Activated CD8-positive, alpha-beta T cell treated with anti-CD3 and anti-CD28 coated beads for 36 hours (primary cell): ENCODE data around the gene EID3. TPM values are rescaled to one million over a fixed set of nuclear protein-coding genes. Genes with fewer than 3 reads are reported as not detected.
"Not testable (repeated sequence)": the region's sequence is repeated elsewhere in the genome, so short reads cannot be mapped to it uniquely, and the experiment has no call there.

Source experiments
- ATAC-seq: fragments of 200-7000 bp; cut with Tn5 transposase; one replicate; pipeline ENCODE4 v1.10.0; 2021; ENCODE audit warnings: mild to moderate bottlenecking, moderate library complexity
- CTCF ChIA-PET: fragments of 350-600 bp; sonication (Branson Sonifier 250); formaldehyde crosslinking; loops from one replicate; lab custom pipeline; 2021; ENCODE audit warnings: antibody characterized with exemption; lab: Charles Lee
- POLR2A ChIA-PET: fragments of 350-600 bp; sonication (Branson Sonifier 250); formaldehyde crosslinking; loops from one replicate; lab custom pipeline; 2021; ENCODE audit warnings: antibody characterized with exemption; lab: Charles Lee
- DNase-seq: peaks from one replicate; pipeline ENCODE4 v3.0.0-alpha.2; 2020
- H3K27ac Mint-ChIP-seq: one replicate; pipeline ENCODE4 v1.8.0; 2021; ENCODE audit warnings: mild to moderate bottlenecking, mixed read lengths
- H3K27me3 Mint-ChIP-seq: one replicate; pipeline ENCODE4 v1.8.0; 2021; ENCODE audit warnings: mixed read lengths
- H3K36me3 Mint-ChIP-seq: one replicate; pipeline ENCODE4 v1.8.0; 2021; ENCODE audit warnings: low read depth, mixed read lengths
- H3K4me1 Mint-ChIP-seq: one replicate; pipeline ENCODE4 v1.8.0; 2021; ENCODE audit warnings: low read depth, mixed read lengths
- H3K4me3 Mint-ChIP-seq: one replicate; pipeline ENCODE4 v1.8.0; 2021; ENCODE audit warnings: mild to moderate bottlenecking, moderate library complexity, mixed read lengths
- H3K9me3 Mint-ChIP-seq: one replicate; pipeline ENCODE4 v1.8.0; 2021; ENCODE audit warnings: mixed read lengths
- intact Hi-C: fragments of 100-400 bp; cut with micrococcal nuclease; formaldehyde crosslinking; loops from one replicate; pipeline ENCODE4 v1.10.0; 2022
- total RNA-seq, 2 experiments: library from RNA; stranded (reverse); gene quantifications; one replicate each; pipeline ENCODE4 v1.2.3, GENCODE V29; 2021
- TF ChIP-seq, protein P1 (sequence below): fragments of 200-600 bp; IDR thresholded peaks from one replicate; pipeline ENCODE4 v1.8.0; 2022; ENCODE audit warnings: antibody characterized with exemption, mild to moderate bottlenecking

Gene EID3
- total RNA-seq, 2 experiments from 2014 or later = 3.7 to 4.8 TPM

DNA sequence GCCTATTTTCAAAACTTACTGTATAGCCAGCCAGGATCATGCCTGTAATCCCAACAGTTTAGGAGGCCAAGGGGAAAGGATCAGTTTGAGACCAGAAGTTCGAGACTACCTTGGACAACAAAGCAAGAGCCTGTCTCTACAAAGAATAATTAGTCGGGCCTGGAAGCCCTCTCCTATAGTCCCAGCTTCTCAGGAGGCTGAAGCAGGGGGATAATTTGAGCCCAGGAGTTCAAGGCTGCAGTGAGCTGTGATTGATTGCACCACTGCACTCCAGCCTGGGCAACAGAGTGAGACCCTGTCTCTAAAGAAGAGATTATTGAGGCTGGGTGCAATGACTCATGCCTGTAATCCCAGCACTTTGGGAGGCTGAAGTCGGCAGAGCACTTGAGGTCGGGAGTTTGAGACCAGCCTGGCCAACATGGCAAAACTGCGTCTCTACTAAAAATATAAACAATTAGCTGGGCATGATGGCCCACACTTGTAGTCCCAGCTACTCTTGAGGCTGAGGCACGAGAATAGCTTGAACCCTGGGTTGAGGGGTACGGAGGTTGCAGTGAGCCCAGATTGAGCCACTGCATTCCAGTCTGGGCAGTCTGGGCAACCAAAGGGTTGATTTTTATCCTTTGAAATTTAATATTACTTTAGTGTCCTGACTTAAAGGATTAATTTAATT is 14.1 kb downstream of the EID3 start:
- Mint-ChIP-seq H3K36me3 (peaks cover 51% of the 10 kb centered on the region), H3K27ac (no peak overlapping the region), H3K27me3 (no peaks in the 10 kb centered on the region), H3K4me3 (no peak overlapping the region), H3K4me1 (peaks cover 2% of the 10 kb centered on the region), H3K9me3 (no peaks in the 10 kb centered on the region)
- CTCF ChIA-PET = interaction anchor here (2.4 kb wide), 1 partner anchor 10 kb away, joined by 5 read pairs; no protein-coding TSS in a partner anchor
- TF ChIP-seq, protein P1, sequence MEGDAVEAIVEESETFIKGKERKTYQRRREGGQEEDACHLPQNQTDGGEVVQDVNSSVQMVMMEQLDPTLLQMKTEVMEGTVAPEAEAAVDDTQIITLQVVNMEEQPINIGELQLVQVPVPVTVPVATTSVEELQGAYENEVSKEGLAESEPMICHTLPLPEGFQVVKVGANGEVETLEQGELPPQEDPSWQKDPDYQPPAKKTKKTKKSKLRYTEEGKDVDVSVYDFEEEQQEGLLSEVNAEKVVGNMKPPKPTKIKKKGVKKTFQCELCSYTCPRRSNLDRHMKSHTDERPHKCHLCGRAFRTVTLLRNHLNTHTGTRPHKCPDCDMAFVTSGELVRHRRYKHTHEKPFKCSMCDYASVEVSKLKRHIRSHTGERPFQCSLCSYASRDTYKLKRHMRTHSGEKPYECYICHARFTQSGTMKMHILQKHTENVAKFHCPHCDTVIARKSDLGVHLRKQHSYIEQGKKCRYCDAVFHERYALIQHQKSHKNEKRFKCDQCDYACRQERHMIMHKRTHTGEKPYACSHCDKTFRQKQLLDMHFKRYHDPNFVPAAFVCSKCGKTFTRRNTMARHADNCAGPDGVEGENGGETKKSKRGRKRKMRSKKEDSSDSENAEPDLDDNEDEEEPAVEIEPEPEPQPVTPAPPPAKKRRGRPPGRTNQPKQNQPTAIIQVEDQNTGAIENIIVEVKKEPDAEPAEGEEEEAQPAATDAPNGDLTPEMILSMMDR = no peak
- DNase-seq (no peak), ATAC-seq (no peak)
- POLR2A ChIA-PET = interaction anchor here (1.5 kb wide), 1 partner anchor 14 kb away, joined by 5 read pairs; the partner anchor contains the start of gene EID3
- intact Hi-C loops = no loop called here

DNA sequence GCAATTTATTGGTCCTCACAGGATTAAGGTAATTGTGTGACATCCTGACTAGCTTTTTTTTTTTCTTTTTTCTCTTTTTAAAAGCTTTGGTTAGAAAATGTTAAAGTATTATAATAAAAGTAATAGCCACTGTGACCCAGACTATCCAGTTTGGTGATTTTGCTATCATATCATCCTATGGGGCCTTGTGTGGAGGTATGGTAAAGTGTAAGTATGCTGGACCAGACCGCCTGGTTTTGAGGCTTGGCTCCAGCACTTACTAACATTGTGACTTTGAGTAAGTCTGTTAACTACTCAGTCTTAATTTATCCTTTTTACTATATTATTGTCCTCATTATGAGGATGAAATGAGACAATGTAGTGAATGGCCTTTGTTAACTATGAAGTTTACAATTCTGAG is 15.5 kb downstream of the EID3 start:
- Mint-ChIP-seq H3K4me3 (no peak overlapping the region), H3K27ac (no peak overlapping the region), H3K4me1 (no peaks in the 10 kb centered on the region), H3K9me3 (no peaks in the 10 kb centered on the region), H3K27me3 (no peaks in the 10 kb centered on the region), H3K36me3 (peaks cover 47% of the 10 kb centered on the region)
- CTCF ChIA-PET = interaction anchor here (0.6 kb wide), 1 partner anchor 64 kb away, joined by 3 read pairs; no protein-coding TSS in a partner anchor
- POLR2A ChIA-PET = interaction anchor here (0.6 to 1.5 kb wide), 2 partner anchors 9 to 15 kb away, joined by 3 to 5 read pairs; partner anchors contain the start of gene EID3
- intact Hi-C loops = no loop called here
- DNase-seq (no peak), ATAC-seq (no peak)
- TF ChIP-seq, protein P1 = no peak

DNA sequence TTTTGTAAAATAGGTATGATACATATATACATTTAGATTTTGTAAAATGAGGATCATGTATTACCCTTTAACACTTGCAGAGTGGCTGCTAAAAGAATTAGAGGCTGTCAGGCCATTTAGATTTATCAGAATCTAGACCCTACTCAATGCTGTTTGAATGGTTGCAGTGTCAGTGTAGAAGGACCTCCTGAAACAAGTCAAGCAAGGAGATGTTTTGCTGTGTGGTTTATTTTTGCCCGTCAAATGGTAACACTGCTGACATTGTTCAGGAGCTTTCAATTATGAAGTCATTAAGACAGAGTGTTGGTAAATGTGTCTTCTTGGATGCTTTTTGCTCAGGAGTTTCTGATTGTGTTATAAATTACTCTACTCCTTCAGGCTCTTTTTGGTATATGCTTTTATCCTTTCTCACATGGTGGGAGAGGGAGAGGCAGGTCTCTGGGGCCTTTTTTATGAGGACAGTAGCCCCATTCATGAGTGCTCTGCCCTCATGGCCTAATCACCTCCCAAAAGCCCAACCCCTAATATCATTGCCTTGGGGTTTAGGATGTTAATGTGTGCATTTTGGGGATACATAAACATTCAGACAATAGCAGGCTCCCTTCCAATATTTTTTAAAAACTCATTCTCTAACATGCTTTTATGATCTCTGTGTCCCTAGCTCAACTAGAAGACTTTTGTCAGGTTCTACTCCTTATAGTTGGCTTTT is 16.5 kb downstream of the EID3 start:
- CTCF ChIA-PET = no interaction called here
- Mint-ChIP-seq H3K4me1 (no peaks in the 10 kb centered on the region), H3K27me3 (no peaks in the 10 kb centered on the region), H3K4me3 (no peak overlapping the region), H3K9me3 (no peaks in the 10 kb centered on the region), H3K27ac (no peak overlapping the region), H3K36me3 (peaks cover 47% of the 10 kb centered on the region)
- POLR2A ChIA-PET = interaction anchor here (0.5 kb wide), 1 partner anchor 68 kb away, joined by 3 read pairs; no protein-coding TSS in a partner anchor
- DNase-seq = no peak
- no peak for ATAC-seq
- intact Hi-C loops = no loop called here
- TF ChIP-seq, protein P1 = no peak

DNA sequence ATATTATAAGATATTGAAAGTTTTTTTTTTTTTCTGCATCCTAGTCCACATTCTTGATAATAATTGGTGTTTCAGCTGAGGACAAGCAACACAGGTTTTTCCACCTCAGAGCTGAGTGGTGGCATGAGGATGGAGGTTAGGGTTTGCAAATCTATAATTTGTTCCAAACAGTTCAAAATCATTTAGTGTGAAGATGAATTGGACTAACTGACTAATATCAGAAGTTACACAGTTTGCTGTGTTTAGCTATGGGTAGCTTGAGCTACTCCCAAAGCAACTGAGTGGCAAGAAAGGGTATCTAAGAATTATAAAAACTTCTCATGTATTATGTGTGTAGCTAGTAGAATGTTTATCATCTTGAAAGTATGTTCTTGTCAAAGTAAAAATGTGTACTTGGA is 17.1 kb downstream of the EID3 start:
- ChIA-PET POLR2A (no interaction called here), CTCF (no interaction called here)
- Mint-ChIP-seq H3K4me3 (no peak overlapping the region), H3K4me1 (no peaks in the 10 kb centered on the region), H3K27me3 (no peaks in the 10 kb centered on the region), H3K27ac (no peak overlapping the region), H3K9me3 (no peaks in the 10 kb centered on the region), H3K36me3 (peaks cover 45% of the 10 kb centered on the region)
- ATAC-seq = no peak
- DNase-seq = no peak
- intact Hi-C loops = no loop called here
- TF ChIP-seq, protein P1 = no peak

DNA sequence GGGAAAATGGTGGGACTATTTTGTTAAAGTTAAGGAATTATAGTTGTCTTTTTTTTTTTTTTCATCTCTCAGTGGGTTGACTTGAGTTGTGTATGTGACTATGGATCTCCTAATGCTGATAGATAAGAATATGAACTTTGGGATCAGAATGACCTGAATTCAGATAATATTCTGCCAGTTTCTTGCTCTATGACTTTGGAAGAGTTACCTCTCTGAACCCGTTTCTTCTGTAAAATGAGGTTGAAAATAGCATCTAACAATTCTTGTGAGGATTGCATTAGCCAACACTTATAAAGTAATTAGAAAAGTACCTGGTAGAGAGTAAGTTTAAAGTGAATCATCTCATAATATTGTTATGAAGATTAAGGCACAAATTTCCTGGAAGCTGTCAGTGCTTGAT is 18.4 kb downstream of the EID3 start:
- ChIA-PET CTCF (no interaction called here), POLR2A (no interaction called here)
- intact Hi-C loops = no loop called here
- DNase-seq = no peak
- TF ChIP-seq, protein P1 = no peak
- Mint-ChIP-seq H3K9me3 (no peaks in the 10 kb centered on the region), H3K4me3 (no peak overlapping the region), H3K36me3 (peaks cover 45% of the 10 kb centered on the region), H3K27me3 (no peaks in the 10 kb centered on the region), H3K27ac (no peak overlapping the region), H3K4me1 (no peaks in the 10 kb centered on the region)
- ATAC-seq = no peak

DNA sequence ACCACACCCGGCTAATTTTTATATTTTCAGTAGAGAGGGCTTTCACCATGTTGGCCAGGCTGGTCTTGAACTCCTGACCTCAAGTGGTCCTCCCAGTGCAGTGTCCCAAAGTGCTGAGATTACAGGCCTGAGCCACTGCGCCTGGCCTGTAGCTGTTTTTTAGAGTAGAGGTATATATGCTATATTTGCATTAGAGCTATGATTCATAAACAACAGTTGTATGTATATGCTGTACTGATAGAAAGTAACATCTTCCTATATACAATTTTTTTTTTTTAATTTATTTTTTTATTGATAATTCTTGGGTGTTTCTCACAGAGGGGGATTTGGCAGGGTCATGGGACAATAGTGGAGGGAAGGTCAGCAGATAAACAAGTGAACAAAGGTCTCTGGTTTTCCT is 19.0 kb downstream of the EID3 start:
- CTCF ChIA-PET, H3K27me3 Mint-ChIP-seq, H3K4me3 Mint-ChIP-seq, H3K9me3 Mint-ChIP-seq, intact Hi-C loops, H3K4me1 Mint-ChIP-seq, POLR2A ChIA-PET, DNase-seq, H3K27ac Mint-ChIP-seq, ATAC-seq: not testable (repeated sequence)
- peaks cover 51% of the 10 kb centered on the region for H3K36me3 Mint-ChIP-seq
